DMS79 treated with DMSO at 0.1 percent for 48 hours (cell line): ENCODE data around the gene ABLIM1.

Experiments used
- DNase-seq: peaks from one replicate; lab custom pipeline; 2025; lab: John Stamatoyannopoulos, UW

Gene ABLIM1

DNA sequence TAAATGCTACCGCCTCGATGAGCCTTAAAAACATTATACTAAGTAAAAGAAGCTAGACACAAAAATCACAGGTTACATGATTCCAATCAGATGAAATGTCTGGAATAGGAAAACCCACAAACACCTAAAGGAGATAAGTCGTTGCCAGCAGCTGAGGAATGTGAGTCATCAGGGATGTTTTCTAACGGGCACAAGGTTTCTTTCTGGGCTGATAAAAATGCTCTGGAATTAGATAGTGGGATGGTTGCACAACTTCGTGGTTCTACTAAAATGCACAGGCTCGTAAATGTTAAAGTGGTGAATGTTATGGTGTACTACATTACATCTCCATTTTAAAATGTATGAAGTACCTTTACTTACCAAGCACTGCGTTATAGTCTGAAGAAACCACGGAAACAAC lies 9.7 kb downstream of the ABLIM1 start:
- DNase-seq, result no peak

DNA sequence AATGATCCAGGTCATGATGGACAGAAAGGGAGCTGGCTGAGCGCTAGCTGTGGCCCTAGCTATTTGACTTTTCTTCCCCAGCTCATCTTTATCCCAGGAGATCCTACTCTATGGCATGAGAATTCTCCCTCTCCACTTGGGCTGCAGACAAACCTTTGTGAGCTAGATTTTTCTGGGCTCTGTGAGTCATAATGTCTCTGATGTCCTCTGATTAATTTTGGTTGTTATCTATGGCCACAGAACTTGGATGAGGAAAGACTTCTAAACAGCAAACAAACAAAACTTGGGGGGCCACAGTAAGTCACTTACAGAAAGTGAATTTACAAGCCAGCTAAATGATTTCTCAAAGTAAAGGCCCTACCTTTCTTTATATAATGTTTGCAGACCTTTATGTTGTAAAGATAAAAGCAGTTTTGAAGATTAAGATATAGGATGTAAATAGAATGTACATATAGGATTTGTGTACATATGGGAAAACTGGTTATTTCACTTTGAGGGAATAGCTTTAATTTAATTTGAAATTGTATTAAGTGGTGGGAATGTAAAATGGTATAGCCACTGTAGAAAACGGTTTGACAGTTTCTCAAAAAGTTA lies 10.4 kb downstream of the ABLIM1 start:
- DNase-seq, result no peak

DNA sequence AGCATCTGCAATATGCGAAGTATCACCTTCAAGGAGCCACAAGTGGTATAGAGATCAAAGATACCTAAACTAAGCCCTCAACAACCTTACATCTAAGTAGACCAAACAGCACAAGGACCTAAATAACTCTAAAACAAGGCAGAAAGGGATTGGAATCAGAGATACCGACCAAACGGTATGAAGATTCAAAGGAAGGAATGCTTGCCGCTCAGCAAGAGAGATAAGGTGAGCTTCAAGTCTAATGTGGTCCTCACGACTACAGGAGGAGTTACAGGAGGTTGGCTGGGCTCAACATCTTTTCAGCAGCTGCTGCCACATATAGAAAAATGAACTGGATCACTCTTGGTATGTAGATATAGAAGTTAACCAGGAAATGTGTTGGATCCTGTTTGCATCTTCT lies 11.6 kb downstream of the ABLIM1 start:
- no peak for DNase-seq

DNA sequence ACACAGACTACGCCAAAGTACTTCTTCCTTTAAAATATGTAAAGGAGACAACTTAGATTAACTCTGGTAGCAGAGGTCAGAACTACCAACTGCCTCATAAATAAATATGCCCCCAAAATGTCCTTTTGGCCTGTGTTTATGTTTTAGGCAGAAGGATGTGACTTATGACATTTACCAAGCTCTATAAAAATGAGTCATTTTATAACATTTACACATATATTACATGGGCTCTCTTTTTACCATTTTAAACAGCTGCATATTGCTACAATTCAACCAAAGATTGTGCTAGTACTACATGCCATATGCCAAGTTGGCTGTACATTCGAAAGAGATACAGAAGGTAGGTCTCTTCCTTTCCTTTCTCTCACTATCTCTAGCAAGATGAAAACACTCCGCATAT lies 12.4 kb downstream of the ABLIM1 start:
- no peak for DNase-seq

DNA sequence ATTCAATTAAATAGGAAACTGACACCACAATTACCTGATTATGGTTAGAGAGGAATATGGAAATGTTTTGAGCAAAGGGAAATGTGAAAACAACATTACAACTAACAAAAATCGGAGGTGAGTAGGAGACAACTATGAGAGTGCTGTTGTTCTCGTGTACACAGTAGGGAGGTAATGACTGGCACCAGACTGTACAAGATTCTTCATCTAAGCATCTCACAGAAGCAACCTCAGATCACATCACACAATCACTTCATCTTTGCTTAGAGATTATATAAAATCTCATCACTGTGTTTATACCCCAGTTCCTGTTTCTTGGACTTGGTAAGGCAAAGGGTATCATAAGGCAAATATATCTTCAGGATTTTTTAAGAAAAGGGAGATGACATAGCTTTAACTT lies 14.9 kb downstream of the ABLIM1 start:
- no peak for DNase-seq

DNA sequence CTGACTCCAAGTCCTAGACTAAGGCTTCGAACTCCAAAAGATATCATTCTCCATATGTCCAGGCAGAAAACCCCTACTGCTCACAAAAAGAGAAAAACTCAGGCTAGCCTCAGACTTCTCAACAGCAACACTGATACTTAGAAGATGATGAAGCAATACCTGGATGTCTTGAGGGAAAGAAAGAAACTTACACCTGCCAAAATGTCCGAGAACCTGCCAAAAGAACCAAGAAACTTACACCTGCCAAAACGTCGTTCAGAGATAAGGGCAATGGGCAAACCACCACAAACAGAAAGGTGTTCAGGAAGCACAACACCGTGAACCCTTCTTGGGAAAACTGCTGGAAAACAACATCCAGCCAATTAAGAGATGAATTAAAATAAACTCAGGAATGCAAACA lies 15.3 kb downstream of the ABLIM1 start:
- no peak for DNase-seq

DNA sequence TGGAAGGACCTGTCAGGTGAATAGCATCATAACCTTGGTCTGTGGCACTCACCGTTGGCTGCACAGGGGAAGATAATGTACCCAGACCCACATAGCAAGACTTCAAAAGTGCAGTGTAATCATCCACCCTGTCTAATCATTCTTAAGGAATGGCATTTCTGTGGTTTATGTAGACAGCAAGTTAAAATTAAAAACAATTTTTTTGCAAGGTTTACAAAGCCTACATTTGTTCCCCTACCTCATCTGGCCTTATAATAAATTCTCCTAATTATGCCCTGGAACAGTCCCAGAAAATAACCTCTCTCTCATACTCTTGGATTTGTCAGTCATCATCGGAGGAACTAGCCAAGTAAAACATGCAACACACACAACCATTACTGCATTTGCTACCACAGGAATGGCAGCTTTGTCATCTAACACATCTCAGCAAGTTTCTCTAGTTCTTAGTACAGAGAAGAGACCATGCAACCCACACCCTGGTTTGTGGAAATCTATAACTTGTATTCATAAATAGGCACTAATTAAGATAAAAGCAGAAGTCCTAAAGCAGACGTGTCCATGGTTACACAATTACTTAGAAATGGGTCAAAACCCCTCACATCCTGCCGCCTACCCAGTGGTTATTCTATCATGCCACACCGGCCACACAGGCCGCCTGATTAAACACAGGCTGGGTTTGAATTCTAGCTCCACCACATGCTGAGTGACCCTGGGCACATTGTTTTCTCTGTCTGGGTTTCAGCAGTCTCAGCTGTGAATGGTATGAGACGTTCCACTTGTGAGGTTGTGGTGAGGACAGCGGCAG lies 19.1 kb downstream of the ABLIM1 start:
- DNase-seq, result no peak

DNA sequence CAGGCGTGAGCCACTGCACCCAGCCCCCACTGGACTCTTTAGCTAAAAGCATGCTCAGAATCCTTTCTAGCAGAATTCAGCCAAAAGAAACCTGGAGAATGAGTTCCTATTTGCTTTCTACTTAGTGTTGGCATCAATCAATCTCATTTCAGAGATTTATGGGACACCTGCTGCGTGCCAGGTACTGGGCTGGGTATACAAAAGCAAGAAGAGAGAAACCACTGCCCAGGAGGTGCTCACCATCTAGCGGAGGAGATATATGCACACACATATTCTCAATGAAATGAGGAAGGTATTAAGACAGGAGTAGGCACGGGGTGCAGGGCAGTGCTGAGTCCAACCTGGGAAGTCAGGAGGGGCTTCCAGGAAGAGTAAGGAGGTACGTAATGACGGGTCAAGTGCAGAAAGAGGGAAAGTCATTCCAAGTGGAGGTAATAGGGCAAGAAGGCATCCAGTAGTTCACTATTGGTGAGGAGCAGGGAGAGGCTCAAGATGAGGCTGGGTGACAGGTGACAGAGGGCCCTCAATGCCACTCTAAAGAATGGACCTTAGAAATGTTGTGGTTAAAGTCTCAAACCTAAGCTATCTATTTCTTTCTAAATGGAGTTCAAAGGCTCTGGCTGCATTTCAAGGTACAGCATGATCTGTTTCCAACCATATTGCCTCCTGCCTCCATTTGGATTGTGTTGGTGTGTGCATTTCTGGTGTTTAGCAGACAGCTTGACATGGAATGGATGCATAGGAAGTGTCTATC lies 22.1 kb downstream of the ABLIM1 start:
- DNase-seq, result no peak

DNA sequence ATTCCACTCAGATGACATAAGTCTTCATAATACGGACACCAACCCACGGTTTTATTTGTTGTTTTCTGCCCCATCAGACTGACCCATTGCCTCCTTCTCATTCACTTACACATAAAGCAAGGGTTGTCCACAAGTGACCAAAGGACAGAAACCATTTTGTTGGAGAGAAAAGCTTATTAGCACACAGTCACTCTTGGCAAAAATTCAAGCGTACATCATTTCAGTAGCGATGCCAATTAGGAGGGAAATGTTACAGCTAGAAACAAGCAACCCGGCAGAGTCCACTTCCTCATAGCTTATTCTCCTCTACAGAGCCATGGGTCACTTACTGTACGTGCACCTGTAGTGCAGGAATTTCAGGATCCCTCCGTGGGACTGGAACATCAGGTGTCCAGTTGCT lies 23.0 kb downstream of the ABLIM1 start:
- DNase-seq, result no peak

DNA sequence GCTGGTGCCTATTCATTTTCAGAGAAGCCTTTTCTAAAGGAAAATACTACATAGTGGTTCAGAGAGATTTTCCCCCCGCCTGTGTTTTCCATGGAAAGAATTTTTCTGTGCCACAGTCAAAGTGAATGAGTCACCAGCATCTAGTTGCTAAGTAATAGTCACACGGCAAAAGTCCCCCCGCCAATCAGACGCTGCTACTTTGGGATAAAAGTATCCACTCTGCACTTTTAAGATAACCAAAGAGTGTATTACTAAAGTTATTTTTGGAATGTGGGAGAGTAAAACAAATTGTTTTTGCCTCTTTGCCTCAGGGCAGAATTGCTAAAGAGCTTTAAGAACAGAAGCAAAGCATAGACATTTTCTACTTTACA lies 23.5 kb downstream of the ABLIM1 start:
- no peak for DNase-seq

DNA sequence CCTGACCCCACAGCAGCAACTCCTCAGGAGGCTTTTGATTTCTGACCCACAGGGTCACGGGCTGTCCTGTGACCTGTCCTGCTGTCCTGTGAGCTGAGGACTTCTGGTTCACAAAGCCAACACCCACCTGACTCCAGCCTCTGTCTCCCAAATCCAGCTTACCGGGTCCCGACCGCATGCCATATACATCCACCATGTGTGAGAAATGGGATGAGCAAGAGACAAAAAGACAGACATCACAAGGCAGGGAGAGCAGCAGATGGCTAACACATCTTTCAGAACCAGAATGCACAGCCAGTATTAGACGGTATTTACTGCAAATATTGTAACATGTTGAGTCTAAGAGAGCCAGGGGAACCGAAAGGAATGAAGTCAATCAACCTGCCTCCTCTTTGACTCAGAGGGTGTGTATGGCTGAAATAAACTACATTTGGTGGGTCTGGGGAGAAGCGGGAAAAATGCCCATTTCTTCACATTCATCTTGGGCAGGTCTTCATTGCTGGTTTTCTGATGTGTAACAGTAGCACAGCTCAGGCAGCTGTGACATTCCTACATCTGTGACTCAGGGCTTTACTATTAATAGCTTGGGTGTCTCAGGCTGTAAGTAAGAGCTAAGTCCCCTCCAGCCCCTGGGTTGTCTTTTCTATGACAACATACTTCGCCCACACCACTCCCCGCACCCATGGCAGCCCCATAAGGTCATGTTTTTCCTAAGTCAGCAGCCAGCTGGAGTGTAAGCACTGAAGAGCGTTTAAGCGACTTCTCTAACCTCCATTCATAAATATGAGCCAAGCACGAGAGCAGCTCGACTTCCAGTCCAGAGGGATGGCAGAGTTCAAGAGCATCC lies 25.0 kb downstream of the ABLIM1 start:
- DNase-seq, result peak; percentile 46

DNA sequence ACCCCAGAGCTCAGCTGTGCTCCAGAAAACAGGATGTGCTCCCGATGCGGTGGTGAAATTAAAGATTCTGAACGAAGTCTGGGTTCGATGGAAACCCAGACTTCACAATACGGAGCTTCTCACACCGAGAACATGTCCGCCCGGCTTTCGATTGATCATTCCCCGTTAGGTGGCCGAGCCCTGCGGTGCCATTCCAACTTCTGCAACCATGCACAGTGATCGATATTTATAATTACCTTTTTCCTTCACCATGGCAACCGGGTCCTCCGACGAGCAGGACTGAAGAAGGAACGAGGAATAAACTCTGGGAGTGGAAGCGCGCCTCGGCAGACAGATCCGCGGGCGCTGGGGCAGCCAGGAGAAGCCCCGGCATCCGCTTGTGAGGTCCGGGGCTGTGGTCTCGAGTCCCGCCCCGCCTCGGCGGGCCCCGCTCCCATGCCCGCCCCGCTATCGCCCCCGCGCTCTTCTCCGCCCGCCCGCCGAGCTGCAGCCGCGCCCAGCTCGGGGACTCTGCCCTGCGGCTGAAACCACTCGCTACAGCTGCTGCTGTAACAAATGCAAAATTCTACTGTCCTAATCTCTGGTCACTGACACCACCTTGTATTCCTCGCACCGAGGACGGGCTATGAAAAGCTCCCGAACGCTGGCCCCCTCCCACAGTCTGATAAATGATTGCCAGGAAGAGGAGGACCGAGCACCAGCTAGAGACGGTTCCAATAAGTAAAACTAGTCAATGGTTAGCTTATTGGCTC lies 26.2 kb downstream of the ABLIM1 start:
- DNase-seq, result peak; percentile 12

DNA sequence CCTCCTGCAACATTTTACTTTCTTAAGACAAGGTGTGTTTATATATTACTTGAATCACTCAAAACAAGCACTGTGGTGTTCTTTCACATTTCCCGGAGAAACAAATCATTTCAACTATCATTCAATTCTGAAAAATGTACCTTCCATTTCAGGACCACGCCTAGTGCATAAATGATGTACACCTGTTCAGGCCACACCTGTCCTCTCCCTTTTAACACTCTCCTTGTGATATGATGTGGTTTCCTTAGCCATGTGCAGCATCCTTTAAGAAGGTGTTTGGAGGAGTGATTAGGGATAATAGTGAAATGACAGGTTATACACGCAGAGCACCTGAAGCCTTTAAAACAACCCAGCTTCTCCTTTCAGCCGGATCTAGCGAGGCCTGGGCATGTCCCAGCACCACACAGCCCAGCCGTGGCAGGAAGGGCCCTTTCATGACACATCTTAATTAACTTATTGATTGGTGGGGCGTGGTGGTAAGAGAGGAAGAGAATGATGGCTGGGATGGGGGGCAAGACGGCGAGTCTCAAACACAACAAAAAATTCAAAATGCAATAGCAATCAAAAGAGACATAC lies 26.9 kb downstream of the ABLIM1 start:
- no peak for DNase-seq

DNA sequence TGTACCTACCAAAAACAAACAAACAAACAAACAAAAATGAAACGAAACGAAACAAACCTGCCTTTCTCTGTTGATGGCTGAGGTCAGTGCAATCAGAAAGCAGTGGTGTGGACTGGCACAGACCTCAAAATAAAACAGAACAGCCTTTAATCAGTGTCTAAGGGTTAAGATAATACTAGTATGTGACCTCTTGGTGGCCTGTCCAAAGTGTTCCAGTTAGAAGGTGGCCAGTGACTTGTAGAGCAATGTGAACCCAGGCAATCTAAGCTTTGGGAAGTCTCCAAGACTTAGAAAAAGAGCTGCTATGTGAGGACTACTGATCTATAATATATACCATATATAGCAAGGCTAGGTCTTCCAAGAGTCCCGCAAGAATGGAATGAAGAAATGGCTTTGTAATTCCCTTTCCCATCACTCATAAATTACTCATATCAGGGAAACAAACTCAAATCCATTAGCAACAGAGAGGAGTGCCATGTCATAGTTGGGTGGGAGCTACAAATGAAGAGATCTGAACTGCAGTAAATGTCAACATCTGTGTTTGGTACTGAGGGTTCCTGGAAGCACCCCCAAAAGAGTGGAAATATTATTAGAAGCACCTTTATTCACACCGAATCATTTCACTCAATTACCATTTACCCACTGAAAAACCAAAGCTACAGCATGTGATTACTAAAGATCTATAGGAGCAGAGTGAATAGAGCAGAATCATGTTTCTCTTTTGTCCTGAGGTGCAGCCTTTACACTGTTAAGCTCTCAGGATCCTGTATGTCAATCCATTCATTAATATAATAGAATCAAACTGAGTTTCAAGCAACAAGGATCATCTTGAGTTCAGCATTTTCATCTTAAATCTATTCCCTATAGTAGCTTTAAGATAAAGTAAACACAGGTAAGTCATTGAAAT lies 28.0 kb downstream of the ABLIM1 start:
- DNase-seq, result no peak

DNA sequence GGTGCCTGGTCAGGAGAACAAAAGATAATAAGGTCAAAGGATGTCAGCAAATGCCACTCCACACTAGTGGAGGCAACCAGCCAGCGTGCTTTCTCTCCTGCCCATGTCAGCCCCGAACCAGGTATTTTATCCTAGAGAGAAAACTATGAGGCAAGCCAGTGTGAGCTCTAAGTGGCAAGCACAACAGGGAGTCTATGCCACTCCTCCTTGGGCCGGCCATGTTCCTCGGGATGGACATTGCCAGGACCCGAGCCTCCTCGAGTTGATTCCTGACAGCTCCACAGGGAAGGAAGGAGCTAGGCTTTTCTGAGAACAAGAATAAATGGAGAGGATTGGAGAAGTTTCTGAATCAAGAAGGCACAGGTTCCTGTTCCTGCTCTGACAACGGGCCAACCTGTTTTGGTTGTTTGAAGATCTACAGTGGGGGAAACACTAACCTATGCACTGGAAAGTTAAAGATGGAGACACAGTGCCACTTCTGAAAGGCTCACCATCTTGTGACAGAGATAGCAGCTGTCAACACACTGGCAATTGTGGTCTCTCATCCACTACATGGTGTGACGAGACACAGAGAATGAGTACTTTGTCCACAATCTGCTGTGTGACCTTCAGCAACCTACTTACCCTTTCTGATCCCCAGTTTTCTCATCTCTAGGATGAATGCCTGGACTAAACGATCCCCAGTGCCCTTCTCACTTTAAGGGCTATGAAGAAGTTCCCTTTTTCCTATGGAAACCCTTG lies 28.8 kb downstream of the ABLIM1 start:
- no peak for DNase-seq

DNA sequence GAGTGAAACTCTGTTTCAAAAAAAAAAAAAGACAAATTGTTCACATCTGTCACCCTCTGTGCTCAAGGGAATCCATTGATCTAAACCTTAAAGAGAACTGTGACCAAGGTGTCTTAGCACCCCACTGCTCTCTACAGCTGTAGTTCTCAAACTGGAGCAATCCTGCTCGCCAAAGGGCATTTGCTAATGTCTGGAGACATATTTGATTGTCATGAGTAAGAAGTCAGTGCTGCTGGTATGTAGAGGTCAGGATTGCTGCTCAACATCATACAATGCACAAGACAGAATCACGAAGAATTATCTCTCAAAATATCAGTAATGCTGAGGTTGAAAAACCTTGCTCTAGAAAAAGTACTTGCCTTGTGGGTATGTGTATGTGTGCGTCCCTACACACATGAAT lies 30.0 kb downstream of the ABLIM1 start:
- DNase-seq, result no peak

DNA sequence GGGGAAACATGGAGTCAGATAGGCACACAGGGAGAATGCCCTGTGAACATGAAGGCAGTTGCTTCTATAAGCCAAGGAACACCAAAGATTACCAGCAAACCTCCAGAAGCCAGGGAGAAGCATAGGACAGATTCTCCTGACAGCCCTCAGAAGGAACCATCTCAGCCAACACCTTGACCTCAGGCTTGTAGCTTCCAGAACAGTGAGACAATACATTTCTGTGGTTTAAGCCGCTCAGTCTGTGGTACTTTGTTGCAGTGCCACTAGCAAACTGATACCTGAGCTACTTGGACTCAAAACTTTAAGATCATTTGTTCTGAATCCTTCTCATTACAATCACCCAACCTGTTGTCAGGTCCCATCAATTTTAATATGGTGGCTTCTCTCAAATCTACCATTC lies 31.2 kb downstream of the ABLIM1 start:
- DNase-seq, result no peak

DNA sequence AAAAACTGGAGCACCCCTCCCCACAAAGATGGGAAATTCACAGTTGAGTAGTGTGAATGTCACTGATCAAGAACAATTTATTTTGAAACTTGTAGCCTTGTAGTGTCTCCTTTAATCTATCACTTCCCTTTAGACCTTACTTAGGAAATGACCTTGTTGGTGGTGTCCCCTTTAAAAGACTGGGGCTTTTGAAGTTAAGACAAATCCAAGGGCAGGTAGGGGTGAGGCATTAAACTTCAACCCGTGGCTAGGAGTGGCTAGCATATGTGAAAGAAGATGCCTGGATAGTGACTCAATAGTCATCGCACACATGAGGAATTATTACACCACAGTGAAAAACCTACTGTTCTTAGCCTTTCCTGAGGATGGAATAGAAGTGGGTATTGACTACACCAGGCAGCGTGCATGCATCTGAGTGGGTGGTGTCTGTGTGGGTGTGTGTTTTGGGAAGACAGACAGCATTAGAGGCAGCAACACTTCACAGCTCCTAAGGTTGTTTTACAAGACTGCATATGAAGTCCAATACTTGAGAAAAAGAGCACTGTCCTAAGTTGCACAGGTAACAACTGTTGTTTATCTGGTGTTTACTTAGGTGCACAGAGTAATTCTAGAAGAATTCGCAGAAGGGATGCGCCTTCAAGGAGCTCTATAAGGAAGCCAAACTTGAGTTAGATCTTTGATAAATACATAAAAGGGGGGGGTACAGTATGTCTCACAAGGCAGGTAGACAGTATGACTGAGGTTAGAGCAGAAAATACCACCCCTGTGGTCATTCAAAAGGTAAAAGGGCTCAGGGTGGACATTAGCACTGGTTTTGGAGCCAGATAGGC lies 32.9 kb downstream of the ABLIM1 start:
- DNase-seq, result no peak

DNA sequence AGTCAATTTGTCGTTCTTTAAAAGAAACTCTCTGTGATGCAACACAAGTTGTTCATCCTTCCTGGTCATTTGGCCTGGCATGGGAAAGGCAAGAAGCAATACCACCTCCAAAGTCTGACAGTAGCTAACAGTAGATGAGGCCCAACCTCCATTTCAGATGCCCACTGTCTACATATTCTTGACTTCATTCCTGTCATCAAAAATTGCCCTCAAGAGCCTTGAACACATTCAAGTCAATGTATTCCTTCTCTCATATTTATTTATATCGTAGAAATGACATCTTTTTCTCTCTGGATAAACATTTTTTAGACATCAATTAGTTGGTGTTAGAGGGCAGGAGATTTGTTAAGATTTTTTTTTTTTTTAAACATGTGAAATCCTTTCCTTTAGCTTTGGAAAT lies 33.7 kb downstream of the ABLIM1 start:
- no peak for DNase-seq
